ENCODE data around the gene COA7.
A peak's percentile ranks its signal among the peaks of the same experiment; 100 is the strongest.

COA7 gene

DNA sequence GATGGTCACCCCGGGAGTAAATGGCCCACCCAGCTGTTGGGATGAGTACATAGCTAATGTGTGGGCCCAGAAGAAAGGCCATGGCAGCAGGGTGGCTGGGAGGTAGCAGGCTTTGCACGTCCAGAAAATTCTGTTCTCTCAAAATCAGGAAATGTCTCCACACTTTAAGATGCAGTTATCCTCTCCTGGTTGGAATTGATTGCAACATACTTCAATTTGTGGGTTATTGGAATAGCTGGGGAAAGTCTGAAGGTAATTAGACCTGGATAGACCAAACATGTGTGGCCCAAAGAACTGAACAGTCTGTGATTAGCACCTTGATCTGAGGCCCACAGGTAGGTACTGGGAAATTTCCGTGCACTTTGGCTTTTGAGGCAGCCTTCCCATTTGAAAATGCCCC, 30.2 kb downstream of the COA7 start:
- DNase-seq, result no peak

DNA sequence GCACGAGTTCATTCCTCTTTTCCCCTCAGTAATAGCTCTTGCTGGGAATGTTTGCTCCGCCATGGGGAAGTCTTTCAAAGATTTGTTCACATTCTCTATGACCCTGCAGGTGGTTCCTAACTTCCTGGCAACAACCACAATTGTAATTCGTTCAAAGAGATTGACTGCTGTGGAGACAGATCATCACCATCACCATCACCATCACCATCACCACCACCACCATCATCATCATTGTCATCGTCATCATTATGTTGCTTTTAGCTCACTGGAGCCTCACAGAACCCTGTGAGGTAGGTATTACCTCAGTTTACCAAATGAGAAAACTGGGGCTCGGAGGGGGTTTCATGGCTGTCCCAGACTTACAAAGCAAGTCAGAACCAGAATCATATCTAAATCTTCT, 30.9 kb downstream of the COA7 start:
- no peak for DNase-seq

DNA sequence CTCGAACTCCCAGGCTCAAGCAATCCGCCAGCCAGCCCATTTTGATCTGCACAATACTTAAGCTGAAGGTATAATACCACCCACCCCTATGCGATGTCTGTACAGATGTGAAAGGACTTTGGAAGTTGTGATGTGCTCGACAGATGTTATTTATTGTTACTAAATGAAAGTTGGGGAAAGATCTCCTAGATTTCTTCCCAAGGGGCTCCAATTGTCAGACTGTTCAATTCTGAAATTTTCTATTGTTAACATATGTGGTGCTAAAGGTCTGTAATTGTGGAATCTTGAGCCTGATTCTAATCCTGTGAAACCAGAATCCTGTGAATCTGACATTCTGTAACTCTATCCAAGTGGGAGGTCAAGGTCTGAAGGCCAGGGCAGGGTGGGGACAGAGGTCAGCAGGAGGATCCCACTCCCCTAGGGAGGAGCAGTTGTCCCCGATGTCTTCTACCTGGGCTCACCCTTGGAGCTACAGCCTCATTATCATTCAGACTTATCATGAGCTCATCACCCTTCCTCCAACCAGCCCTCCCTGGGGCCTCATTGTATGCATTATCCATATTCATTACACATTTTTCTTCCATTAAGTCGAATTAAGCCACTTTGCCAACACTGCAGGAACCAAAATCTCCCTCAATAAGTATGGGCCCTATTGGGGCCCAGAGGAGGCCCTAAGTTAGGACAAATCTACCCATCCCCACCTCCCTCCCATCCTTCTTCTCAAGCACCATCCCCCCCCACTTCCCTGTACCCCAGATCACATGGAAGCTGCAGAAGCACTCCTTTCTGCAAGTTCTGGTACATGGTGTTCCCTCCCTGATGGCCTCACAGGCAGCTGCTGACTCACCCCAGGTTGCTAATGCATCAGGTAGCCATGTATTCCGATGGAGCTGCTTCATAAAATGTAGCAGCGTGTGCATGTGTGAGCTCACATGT, 32.9 kb downstream of the COA7 start:
- no peak for DNase-seq

DNA sequence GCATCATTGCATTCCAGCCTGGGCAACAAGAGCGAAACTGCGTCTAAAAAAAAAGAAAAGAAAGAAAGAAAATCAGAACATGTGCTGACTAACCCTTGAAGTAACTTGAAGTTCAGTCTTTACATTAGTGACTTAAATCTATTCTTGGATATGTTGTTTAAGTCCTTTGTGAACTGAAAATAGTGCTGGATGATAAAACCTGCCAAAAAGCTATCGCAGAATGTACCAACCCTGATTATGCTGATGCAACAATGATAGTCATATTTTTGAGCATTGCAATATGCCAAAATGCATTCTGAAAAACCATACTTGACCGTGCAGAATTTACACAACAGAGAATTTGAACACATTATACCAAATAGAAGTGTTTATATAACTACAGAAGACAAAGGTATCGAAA, 34.4 kb downstream of the COA7 start:
- no peak for DNase-seq

DNA sequence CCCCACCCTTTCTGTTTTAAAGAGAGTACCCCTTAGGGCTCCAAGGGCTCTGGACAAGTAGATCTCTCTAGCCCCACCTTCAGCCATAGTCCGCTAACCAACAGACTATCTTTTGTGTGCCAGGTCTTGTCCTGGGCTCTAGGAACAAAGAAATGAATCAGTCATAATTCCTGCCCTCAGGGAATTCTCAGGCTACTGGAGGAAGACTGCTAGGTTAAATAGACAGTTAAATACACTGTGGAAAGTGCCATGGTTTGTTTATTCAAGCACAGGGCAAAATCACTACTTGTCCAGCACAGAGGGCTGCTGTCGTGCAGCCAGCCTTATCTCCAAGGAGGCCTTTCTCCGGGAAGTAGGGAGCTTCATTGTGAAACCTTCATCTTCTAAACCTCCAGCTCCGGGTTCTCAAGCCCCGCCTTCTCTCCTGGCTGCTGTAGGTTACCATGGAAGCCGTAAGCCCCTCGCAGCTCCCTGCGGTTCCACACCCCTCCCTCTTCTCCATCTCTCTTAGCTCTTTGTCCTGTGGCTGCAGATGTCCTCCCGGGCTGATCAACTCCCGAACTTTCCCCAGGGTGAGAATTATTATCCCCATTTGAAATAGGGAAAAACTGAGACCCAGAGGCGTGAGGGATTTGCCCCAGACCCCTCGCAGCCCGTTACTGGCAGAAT, 35.4 kb downstream of the COA7 start:
- peak; percentile 67 to 71 for DNase-seq

DNA sequence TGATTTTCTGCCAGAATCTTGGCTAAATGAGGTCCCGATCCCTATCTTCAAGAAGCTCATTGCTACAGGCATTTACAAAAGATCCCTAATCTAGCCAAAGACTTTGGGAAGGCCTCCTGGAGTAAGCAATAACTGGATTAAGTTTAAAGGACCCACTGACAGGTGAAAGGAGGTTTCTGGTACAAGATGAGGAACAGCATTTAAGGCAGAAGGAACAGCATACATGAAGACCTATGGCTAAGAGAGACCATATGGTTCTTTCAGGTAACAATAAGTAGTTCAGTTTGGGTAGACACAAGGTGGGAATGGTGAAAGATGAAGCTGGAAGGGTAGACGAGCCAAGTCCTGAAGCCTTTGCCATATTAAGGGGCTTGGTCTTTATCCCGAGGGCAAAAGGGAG, 37.3 kb downstream of the COA7 start:
- DNase-seq, result no peak

DNA sequence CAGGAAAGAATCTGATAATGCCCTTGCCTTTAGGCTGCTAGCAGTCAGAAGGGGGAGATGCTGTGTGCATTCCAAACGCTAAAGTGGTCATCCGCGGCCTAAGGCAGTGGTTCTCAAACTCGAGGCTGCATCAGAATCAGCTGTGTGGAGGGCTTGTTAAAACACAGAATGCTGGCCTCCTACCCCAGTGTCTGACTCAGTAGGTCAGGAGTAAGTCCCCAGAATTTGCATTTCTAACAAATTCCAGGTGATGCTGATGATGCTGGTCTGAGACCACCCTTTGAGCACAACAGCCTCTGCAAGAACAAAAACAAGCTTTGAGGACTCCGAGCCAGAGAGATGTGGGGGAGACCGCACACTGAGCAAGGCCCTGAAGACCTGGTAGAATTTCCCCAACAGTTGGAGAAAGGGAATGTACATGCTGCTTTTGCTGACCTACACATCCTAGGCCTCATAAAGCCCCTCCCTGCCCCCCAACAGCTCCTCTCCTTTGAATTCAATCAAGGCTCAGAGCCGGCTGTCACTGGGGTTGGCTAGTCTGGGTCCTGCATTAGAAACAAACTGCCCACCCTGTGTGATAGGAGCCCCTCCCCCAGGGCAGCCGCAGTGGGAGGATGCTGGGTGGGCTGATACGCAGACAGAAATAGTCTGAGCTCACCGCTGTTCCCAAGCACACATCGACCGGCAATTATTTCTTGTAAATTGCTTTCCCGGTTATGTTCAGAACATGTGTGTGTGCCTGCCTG, 38.1 kb downstream of the COA7 start:
- DNase-seq, result no peak

DNA sequence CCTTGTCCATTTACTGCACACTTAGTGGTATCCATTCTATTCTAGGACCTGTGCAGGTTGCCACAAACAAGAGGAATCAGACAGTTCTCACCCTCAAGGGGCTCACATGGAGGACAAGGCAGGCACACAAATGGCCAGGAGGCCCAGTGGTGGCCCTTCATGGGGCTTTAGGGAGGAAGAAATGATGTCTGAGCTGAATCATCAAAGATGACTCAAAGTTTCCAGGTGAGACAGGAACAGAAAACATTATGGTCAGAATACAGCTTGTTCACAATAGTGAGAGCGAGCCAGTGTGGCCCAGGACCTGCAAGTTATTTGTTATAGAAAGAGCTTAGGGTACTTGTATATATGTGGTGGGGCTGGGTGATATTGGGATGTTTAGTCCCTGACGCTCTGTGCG, 38.8 kb downstream of the COA7 start:
- DNase-seq, result no peak

DNA sequence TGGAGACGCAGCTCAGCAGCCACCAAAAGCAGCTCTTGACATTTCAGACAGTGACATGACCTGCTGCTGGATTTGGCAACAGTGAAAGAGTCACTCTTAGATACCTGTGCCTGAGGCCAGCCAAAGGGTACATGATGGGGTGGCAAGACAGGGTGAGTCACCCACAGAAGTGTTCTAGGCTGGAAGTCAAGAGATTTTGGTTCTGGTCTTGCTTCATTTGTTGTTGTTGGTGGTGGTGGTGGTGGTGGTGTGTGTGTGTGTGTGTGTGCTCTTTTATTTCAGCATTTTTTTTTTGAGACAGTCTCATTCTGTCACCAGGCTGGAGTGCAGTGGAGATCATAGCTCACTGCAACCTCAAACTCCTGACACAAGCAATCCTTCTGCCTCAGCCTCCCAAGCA, 39.4 kb downstream of the COA7 start:
- DNase-seq, result no peak

DNA sequence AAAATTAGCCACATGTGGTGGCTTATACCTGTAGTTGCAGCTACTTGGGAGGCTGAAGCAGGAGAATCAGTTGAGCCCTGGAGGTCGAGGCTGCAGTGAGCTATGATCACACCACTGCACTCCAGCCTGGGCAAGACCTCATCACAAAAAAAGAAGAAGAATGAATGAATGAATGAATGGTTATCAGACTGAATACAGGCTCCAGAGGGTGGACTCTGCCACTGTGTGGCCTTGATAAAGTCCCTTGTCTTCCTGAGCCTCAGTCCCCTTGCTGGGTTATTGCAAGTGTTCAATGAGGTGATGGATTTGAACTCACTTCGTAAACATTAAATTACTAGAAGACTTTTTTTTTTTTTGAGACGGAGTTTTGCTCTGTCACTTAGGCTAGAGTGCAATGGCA, 40.4 kb downstream of the COA7 start:
- no peak for DNase-seq

DNA sequence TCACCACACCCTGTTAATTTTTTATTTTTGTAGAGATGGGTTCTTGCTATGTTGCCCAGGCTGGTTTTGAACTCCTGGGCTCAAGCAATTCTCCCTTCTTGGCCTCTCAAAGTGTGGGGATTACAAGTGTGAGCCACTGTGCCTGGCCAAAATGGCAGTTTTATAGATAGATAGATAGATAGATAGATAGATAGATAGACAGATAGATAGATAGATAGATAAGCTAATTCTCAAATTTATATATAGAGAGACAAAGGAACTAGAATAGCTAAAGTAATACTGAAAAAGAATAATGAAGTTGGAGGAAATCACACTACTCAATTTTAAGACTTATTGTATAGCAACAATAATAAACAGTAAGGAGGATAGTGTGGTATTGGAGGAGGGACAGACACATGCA, 44.1 kb downstream of the COA7 start:
- no peak for DNase-seq

DNA sequence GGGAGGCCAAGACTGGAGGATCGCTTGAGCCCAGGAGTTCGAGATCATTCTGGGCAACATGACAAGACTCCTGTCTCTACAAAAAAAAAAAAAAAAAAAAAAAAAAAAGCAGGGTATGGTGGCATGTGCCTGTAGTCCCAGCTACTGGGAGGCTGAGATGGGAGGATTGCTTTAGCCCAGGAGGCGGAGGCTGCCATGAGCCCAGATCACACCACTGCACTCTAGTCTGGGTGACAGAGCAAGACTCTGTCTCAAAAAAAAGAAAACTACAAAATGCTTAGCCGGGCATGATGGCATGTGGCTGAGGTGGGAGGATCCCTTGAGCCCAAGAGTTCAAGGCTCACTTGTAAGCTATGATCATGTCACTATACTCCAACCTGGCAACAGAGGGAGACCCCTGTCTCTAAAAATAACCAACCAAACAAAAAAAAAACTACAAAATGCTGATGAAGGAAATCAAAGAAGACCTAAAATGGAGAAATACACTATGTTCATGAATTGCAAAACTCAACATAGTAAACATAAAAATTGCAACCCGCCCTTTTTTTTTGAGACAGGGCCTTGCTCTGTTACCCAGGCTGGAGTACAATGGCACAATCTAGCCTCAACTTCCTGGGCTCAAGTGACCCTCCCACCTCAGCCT, 44.8 kb downstream of the COA7 start:
- DNase-seq, result no peak

DNA sequence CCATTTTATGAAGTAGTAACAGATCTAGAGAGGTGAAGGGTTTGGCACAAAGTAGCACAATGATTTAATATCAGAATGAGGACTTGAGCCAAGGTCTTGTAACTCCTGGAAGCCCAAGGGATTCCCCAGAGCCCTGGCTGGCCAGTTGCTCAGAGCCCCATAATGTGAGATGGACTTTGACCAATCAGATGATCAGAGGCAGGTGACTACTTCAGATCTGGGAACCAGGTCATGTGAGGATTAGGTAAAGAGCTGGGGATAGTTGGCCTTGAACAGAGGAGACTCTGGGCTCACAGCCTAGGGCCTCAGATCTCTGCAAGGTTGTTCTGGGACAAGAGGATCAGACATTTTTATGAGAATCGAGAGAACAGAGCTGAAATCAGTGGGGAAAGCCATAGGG, 46.2 kb downstream of the COA7 start:
- DNase-seq, result no peak

DNA sequence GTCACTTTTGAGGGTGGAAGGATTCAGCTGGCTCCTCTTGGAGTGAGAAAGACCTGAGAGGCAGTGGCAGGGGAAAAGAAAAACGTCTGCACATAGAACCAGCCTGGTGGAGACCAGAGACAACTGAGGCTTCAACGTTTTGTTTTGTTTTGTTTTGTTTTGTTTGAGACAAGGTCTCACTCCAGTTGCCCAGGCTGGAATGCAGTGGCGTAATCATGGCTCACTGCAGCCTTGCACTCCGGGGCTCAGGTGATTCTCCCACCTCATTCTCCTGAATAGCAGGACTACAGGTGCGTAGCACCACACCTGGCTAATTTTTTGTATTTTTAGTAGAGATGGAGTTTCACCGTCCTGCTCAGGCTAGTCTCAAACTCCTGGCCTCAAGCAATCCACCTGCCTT, 52.9 kb downstream of the COA7 start:
- DNase-seq, result no peak

DNA sequence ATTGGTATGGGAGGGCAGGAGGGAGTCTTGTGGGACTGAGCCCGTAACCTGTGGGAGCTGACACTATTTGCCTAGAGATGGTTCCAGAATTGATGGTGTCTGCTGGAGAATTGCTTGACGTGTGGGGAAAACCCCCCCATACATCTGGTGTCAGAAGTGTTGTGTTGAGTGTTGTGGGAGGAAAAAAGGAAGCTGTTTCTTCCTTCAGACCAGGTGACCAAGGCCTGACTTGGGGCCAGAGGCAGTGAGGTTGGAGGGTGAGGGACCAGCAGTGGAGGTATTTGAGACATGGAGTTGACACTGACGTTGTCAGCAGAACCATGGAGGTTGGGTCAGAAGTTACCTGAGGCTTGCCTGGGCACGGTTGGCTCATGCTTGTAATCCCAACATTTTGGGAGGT, 56.8 kb downstream of the COA7 start:
- no peak for DNase-seq

DNA sequence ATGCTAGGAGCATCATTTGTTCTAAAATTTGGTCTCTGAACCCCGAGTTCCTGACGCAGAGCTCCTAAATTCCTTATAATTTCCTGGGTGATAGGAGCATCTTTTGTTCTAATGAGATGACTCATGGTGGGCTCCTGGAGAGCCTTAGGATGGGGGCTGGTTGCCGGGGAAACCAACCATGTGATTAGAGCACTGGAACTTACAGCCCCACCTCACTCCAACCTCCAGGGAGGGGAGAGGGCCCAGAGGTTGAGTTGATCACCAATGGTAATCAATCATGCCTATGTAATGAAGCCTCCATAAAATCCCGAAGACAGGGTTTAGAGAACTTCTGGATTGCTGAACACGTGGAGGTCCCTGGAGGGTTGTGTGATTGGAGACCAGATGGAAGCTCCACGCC, 57.5 kb downstream of the COA7 start:
- DNase-seq, result no peak

DNA sequence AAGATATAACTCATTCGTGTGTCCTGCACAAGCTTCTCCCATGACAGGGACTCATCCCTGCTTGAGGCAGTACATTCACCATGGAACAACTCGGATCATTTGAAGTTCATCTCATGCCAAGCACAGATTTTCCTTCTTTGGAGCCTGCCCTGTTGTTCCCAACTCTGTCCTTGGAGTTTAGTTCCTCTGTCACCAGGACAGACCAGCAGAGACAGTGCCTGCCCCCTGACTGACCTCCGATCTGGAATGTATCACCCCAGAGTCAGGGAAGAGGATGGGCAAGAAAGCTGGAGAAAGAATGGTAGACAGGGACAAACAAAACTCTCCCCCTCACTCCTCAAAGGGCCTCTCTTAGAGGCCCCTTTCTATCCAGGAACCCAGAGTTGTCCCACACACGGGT, 60.2 kb downstream of the COA7 start:
- DNase-seq, result no peak

DNA sequence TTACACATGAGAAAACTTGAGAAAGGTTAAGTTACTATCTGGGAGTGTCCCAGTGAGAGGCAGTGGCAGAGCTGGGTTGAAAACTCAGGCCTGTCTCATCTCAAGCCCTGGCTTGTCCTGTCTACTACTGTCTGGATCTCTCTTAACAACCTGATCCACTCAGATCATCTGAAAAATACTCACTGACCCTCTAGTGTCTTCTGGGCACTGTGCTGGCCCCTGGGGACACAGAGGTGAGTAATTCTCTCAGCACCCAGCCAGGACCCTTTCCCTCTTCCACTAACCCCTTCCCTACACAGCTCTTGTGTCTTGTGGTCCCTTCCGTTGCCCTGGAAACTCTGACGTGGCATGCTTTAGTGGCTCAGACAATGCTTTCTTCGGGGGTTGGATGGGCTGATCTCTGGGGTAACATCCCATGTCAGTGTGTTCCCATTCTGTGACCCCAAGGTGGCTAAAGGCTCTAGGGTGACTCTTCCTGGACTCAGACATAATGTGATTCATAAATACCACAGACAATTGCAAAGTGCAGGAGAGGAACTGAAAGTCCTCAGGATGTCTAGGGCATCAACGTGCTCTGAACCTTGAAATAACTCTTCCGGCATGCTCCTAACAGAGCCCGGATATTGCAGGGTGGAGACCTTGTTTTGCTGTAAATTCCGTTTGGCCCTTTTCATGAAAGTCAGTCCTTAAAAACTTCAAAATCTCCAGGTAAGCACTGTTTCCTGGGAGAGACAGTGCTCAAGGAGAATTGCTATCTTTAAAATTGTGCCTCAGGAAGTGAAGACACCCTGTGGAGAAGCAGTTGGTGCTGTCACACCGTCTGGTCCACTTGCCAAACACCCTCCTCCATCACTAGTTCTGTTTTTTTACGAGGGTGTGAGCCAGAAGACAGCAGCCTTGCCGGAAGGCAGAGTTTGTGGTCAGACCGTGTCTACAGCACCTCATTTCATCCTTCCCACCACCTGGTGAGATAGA, 61.1 kb downstream of the COA7 start:
- DNase-seq, result no peak

DNA sequence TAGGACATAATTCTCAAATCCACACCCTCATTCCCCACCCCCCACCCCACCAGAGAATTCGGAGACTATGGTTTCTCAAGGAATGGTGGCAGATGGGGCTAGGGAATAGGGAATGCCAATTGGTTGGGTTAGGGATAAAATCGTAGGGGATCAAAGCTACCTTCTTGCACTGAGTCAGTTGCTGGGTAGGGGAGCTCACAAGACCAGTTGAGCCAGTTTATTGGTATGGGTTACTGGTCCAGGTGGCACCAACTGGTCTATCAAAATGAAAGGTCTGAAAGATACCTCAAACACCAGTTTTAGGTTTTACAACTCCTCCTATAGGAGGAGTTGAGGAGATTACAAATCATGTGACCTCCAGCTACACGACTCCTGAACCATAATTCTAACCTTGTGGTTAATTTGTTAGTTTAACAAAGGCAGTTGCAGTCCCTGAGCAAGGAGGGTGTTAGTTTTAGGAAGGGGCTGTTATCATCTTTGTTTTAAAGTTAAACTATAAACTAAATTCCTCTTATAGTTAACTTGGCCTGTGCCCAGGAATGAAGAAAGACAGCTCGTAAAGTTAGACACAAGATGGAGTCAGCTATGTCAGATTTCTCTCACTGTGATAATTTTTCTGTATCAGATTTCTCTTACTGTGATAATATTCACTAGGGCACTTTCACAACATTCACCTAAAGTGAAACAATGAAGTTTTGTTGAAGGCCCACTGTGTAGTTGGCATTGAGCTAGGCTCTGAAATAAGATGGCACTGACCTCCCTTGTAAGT, 62.6 kb downstream of the COA7 start:
- no peak for DNase-seq

Data from NCI-H526 (cell line).